COLO668 (cell line): Measurements from ENCODE around the gene GALNT9.

ENCODE experiments used
- DNase-seq: peaks from one replicate; lab custom pipeline; 2025; ENCODE audit not compliant: unreplicated experiment; lab: John Stamatoyannopoulos, UW

The GALNT9 gene

DNA sequence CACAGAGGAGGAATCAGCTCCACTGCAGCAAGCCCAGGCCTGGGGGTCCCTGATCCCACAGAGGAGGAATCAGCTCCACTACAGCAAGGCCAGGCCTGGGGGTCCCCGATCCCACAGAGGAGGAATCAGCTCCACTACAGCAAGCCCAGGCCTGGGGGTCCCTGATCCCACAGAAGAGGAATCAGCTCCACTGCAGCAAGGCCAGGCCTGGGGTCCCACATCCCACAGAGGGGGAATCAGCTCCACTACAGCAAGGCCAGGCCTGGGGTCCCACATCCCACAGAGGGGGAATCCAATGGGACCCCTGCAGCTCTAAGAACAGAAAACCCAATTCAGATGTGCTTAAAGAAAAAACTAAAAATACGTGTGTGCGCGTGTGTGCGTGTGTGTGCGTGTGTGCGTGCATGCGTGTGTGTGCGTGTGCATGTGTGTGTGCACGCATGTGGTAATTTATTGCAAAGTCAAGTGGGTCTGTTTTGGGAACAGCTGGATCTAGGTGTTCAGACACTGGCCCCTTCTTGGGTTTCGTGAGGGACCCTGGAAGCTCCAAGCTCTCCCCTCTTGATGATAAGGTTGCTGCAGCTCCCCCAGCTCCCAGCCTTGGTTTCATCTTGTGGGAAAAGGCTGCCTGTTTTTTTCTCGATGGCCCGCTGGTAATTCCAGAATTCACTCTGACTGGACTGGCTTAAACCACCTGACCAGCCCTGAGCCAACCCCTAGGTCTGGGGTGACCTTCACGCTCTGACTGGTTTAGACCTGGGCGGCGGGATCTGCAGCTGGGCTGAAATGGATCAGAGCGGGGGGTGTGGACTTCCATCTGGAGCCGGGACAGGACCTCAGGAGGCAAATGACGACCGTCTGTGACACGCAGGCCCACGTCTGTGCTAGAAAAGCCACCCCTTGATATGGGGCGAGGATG, 47.1 kb downstream of the GALNT9 start:
- DNase-seq = no peak

DNA sequence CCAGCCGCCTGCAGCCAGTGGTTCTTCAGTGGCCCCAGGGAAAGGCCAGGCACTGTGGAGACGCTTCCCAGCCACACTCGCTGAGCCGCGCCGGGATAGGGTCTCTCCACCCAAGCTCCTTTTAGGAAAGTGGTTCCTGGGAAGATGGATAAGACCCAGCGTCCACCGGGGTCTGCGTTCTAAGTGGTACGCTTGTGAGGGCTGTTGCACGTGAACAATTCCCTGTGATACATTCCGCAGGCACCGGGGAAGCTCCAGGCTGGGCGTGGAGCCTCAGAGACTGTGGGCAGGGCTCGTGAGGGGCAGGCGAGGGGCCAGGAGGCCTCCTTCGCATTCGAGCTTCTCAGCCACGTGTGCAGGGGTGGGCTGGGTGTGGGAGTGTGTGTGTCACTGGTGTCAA, 48.4 kb downstream of the GALNT9 start:
- no peak for DNase-seq

DNA sequence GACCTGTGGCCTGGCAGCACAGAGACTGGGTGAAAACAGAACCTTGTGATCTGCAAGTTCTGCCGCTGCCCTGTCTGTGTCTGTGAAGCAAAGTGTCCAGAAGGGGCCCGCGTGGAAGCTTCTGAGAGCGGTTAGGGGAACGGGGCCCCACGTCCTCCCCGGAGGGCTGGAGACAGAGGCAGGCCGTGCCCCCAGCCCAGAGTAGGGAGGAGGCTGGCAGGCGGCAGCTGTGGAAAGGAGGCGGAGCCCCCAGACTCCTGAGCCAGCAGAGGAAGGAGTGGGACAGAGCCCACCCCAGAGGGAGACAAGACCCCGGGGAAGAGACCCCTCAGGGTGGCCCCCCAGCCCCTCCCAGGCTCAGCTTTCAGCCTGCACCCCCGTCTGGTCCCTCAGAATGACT, 49.0 kb downstream of the GALNT9 start:
- DNase-seq = no peak

DNA sequence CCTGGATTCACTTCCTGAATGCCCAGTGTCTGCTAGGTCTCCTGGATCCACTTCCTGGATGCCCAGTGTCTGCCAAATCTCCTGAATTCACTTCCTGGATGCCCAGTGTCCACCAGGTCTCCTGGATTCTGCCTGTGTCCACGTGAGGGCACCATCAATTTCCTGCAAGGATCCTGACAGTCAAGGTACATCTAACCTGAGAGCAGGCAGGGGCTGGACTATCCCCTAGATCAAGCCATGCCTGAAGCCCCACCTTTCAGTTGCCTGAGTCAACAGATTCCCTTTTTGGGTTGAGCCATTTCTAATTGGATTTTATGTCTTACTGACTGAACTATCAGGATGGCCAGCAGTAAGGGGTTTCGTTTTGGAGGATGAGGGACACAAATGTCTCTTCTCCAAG, 49.5 kb downstream of the GALNT9 start:
- DNase-seq = no peak

DNA sequence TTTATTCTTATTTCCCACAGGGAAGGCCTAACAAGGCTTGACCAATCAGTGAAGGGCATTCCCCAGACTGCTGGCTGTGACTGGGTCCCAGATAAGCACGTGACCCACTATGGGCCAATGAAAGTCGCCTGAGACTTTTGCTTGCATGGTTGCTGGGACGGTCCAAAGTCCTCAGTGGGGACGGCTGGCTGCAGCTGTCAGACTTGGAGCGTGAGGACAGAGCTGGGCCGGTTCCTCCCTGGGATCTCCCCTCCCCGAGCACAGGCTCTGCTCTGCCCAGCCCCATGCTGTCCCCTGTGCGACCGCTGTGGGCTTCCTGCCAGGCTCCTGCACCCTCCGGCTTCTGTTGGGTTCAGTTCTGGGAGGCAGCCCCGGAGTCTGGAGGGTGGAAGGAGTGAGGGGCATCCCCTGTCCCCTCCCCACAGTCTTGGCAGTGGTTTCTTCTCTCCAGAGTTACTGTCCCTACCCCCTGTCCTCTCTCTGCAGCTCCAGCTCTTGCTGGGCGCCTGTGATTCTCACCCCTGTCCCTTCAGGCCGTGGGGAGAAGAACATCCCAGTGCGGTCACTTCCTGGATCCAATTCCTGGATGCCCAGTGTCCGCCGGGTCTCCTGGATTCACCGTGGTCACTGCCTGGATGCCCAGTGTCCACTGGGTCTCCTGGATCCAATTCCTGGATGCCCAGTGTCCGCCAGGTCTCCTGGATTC, 50.1 kb downstream of the GALNT9 start:
- no peak for DNase-seq

DNA sequence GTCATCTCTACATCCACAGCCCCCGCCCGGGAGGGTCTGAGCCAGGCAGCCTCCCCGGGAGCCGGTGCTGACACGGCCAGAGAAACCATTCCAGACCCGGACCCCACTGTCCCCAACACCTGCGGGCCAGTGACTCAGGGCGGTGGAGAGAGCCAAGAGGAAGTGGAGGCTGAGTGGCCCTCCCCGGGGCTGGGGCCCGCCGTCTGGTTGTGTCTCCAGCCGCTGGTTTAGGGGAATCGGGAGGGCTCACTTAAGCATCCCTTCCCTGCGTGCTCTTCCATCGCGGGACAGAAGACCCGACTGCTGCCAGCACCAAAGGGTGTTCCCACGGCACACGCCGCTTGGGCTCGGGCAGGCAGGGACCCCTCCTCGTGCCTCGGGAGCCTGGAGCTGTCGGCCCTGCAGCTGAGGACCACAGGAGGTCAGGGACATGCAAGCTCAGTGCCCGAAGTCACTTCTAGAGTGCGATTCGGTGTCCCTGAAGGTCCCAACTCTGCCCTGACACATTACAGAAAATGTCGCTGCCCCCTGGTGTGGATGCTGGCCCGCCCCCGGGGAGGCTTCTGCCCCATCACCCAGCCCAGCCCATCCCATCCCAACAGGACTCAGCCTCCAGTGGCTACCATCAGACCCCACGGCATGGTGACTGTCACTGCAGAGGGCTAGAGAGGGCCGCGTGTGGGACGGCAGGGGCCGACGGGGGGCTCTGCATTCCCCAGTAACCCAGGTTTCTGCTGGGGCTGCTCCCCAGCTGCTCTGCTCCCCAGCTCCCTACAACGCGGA, 50.8 kb downstream of the GALNT9 start:
- DNase-seq = no peak

DNA sequence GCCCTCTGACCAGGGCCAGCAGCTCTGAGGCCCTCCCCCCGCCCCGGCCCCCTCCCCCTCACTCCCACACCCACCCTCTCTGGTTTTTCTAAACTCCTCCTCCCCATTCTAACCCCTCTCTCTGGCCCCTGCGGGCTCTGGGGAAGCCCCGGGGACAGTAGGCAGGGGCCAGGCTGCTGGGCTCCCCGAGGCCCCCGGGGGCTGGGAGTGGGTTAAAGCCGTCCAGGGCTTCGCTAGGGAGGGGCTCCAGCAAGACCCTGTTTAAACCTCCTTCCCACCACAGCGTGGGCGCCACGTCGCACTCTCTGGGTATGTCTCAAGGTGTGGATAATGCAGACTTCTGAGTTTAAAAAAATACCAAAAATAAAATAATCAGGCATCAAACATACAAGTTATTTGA, 51.4 kb downstream of the GALNT9 start:
- DNase-seq = no peak

DNA sequence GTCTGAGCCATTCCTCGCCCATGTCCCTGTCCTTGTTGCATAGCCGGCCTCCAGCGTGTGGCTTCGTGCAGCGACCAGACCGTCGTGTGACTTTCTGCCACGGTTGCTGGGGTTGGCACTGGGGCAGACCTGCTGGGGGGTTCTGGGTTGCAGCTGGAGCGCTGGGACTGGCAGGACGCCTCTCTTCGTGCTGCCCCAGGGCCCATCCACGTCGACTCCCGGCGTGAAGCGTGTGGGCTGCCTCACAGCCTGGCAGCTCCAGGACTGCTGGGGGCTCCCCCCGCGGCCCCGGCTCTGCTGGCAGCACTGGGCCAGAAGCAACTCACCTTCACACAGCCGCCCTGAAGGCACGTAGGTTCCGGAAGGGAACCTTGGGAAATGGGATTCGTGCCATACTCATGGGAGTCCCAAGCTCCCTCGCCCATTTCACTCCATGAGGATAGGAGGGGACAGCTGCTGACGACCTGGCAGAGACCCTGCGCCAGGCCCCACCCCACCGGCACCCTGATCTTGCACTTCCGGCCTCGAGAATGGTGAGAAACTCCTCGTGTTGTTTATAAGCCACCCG, 51.9 kb downstream of the GALNT9 start:
- no peak for DNase-seq

DNA sequence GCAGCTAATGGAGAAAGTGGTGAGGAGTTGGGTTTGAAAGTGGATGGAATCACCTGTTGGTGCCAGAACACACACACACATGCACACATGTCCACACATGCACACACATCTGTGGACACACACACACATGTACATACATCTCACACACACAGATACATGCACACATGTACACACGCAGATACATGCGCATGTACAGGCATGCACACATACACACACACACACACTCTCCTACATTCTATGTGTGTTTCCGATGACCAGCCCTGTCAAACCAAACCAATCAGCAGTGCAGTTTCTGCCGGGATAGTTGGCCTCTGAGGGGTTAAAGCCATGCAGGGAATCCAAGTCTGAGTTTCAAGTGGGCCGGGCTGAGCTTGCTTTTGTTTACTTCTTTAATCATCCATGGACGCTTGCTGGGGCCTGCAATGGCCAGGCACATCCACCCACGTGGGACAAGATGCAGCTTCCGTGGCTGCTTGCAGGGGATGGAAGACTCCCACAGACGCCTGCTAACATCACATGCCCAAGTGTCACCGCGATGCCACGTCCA, 52.5 kb downstream of the GALNT9 start:
- no peak for DNase-seq

DNA sequence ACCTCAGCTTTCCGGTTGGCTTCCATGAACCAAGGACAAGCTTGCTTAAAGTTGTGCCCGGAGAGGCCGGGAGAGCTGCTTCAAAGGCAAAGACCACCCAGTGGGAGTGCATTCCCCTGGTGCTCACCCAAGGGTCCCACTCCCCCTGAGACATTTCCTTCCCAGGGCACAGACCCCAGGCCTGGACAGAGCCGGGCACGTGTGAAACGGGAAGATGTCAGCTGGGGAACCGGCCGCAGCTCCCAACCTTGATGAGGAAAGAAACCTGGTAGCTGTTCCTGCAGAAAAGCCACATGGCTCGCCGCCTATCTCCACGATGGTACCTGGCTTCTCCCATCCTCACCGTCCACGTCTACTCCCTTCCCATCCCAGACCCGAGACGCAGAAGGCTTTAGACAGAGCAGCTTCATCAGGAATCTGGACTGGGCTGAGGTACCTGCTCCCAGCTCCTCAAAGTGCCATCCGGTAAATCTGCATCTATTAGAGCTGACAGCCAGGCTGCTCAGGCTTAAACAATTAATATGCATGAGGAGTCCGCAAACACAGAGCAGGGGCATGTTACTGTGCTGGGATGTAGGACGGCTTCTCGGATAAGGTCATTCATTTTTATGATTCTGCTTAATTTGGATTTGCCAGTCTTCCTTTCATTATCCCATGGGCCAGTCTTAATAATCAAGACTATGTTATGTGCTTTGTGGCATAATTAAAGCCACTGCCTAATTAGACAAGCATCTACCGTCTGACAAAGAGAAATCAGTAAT, 53.1 kb downstream of the GALNT9 start:
- no peak for DNase-seq

DNA sequence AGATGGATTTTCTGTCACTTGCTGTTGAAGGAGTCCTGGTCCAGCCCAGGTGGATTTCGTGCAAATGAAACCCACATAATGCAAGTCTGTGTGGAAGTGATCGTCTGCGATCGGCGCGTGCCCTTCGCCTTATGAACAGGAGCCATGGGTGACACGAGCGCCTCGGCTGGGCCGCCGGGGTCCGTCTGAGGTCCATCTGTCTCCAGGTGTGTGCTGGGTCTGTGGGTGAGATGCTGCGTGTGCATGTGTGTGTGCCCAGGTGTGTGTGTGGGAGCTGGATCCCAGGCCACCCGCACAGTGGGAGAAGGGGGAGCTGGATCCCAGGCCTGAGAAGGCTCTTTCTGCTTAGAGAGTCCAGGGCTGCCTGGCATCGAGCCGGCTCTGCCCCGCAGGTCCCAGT, 53.8 kb downstream of the GALNT9 start:
- DNase-seq = no peak

DNA sequence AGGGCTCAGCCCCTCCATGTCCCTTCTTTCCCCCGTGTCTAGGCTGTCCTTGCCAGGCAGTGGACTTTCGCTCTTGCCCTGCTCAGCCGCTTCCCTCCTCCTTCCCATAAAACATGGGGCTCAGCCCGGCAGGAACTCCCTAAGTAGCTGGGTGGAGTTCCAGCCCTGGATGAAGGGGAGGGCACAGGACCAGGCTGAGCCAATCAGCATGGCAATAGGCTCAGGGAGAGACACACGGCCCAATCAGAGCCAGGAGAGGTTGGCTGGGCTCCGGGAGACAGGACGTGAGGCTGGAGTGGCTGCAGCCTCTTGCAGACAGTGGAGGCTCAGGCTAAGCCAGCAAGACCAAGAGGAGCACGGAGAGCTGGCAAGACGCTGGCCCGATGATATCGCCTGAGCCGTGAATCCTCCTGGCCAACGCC, 54.3 kb downstream of the GALNT9 start:
- DNase-seq = no peak

DNA sequence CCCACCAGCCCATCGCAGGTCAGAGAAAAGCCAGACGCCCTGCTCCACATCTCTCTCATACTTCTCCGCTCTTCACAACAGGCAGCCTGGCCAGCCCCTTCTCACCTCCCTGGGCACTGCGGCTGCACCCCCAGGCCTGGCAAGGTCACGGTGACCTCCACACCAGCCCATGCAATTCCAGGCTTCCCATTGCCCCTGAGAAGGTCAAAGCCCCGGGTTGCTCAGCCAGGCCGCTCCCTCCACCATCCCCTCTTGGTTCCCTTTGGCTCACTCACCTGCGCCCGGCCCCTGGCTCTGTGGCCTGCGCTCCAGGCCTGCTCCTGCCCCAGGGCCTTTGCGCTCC, 55.4 kb downstream of the GALNT9 start:
- DNase-seq = no peak

DNA sequence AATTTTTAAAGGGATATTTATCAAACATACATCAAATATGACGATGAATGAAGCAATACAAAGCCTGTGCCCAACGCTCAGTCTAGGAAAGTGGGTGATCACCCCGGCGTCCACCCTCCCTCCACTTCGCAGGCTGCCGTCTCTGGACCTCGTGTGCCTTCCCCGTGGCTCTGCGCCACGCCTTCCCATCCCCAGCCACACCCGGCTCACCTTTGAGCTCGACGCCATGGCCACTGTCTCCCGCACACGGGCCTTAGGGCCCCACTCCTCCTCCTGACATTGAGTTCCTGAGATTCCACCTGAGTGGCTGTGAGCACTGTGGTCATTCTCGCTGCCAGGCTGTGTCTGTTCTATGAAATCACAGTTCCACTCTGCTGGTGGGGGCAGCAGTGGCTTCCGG, 56.7 kb downstream of the GALNT9 start:
- no peak for DNase-seq

DNA sequence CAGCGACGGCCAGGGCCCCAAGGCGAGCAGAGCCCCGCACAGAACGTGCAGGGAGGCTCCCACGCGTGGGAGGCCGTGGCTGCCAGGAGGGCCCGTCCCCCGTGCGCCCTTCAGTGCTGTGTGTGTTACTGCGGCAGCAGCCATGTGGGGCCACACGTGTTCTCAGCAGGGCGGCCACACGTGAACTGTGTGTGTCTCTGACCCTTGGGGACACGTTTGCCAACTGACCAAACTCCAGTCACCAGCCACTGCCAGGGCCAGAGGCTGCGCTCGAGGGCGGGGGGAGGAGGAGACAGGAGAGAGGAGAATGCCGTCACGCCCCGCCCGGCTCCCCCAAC, 57.7 kb downstream of the GALNT9 start:
- DNase-seq = no peak

DNA sequence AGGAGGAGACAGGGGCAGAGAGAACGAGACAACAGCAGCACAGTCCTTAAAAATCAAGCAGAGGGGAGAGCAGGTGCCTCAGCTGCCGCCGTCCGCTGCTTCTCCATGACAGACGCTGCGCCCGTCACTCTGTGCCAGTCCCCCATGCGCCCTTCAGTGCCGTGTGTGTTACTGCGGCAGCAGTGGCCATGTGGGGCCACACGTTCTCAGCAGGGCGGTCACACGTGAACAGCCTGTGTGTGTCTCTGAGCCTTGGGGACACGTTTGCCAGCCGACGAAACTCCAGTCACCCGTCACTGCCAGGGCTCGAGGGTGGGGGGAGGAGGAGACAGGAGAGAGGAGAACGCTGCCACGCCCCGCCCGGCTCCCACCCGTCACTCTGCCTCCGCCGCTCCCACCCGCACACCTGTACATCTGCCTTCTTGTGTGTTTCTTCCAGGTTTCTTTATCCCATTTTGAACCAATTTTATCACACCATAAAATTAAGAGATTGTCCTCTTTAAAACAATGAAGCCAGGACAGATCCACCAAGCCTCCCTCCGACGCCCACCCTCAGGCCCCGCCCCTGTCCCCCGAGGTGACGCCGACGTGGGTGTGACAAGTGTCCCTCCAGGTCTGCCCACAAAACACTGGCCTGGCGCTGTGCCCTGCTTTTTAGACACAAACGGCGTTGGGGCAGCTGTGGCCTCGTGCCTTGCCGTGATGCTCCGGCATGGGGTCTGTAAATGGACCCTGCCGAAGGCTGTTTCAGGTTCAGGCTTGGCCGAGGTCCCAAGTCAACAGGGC, 58.2 kb downstream of the GALNT9 start:
- DNase-seq = no peak

DNA sequence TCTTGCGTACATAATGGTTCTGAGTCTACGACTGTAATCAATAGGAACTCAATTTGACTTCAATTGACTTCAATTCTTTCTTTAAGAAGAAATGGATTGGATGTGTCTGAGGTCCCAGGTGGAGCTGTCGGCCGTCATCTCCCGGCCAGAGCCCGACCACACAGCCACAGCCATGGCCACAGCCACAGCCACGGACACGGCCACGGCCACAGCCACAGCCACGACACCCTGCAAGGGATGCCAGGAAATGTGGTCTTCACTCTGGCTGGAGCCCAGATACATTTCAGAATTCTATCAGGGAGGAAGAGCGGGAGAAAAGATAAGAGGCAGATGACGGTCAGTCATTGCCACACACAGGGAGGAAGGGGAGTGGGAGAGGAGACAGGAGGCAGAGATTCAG, 58.9 kb downstream of the GALNT9 start:
- no peak for DNase-seq

DNA sequence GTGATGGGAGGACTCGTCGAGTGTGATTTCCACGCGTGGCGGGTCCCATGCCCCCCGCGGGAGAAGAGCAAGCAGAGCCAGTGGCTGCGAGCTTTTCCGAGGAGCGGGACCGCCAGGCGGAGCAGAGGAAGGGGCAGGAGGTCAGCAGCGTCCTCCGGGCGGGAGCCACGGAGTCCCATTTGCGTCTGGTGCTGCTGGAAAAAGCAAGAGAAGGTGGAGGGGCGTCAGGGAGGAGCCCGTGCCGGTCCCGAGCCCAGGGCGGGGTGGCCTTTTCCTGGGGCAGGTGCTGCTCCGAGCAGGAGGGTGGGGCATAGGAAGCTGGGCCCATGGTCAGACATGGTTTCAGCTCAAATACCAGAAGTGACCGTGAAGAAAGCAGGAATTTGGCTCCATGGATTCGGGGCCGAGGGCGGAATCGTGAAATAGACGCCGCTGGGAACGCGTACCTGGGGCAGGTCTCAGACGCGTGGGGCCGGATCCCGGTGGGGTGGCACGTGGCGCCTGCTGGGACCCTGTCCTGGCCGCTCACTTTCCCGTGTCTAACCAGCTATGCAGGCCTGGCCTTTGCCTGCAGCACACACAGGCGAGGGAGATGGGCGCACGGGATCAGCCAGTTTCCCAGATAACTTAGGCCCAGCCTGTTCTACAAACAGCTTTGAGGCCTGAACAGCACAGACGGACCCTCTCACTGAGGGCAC, 60.0 kb downstream of the GALNT9 start:
- no peak for DNase-seq

DNA sequence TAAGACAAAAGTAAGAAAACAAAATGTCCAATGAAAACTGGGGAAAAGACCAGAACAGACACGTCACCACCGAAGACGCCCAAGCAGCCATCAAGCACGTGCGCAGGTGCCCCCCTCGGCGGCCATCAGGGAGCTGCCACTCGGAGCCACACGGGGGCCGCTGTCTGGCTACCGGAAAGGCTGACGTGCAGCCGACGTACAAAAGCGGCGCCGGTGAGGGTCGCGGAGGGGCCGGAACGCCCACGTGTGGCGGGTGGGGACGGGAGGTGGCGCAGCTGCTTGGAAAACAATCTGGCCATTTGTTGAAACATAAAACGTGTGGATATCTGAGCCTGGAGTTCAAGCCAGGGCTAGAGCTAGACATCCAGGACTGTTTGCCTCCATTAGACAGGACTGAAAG, 60.7 kb downstream of the GALNT9 start:
- no peak for DNase-seq
